SU-DHL-6 (cell line): ENCODE data around the gene TCF12.

ENCODE experiments used
- EZH2phosphoT487 ChIP-seq: fragments of 200-600 bp; sonication (generic), shearing (Covaris generic); conservative IDR thresholded peaks from 2 replicates; pipeline ENCODE4 v1.6.1; 2018; ENCODE audit warnings: mild to moderate bottlenecking, antibody characterized with exemption, low read length, moderate library complexity, mixed read lengths
- TF ChIP-seq, protein P1 (sequence below): fragments of 200-600 bp; sonication (generic); IDR thresholded peaks from one replicate; pipeline ENCODE4 v1.5.1; 2017; ENCODE audit warnings: antibody characterized with exemption, mild to moderate bottlenecking, low read length, moderate library complexity; ENCODE audit not compliant: insufficient read depth, poor library complexity, severe bottlenecking

DNA sequence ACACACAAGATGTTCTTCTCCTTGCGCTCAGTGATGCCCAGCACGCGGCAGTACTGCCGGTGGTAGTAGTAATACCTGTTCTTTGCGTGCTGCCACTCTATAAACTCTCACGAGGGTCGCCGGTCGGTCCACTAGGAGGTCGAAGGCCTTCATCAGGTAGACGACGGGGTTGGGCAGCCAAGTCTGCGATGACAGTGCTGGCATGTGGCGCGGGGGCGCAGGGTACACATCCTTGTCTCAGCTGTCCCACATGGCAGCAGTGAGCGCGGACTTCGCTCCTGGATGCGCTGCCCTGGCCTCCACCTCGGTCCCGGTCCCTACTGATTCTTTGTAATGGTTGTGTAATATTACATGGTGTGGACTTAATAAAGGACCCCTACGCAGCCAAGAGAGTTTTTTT, 407.8 kb downstream of the TCF12 start:
- TF ChIP-seq, protein P1, sequence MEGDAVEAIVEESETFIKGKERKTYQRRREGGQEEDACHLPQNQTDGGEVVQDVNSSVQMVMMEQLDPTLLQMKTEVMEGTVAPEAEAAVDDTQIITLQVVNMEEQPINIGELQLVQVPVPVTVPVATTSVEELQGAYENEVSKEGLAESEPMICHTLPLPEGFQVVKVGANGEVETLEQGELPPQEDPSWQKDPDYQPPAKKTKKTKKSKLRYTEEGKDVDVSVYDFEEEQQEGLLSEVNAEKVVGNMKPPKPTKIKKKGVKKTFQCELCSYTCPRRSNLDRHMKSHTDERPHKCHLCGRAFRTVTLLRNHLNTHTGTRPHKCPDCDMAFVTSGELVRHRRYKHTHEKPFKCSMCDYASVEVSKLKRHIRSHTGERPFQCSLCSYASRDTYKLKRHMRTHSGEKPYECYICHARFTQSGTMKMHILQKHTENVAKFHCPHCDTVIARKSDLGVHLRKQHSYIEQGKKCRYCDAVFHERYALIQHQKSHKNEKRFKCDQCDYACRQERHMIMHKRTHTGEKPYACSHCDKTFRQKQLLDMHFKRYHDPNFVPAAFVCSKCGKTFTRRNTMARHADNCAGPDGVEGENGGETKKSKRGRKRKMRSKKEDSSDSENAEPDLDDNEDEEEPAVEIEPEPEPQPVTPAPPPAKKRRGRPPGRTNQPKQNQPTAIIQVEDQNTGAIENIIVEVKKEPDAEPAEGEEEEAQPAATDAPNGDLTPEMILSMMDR, result no peak
- no peak for TF ChIP-seq EZH2phosphoT487
